Fibroblast of the aortic adventitia (primary cell): ENCODE results near the gene SIAE. TPM values are rescaled to one million over a fixed set of nuclear protein-coding genes. Genes with fewer than 3 reads are reported as not detected.

Experiments used
- DNase-seq: peaks from one replicate; pipeline ENCODE4 v3.0.0-alpha.2; 2010; ENCODE audit warnings: low read depth
- H3K4me3 ChIP-seq: 2 replicates; pipeline ENCODE4 v1.5.1; 2011; ENCODE audit warnings: low read depth, mild to moderate bottlenecking, control low read depth, low read length, moderate library complexity
- CTCF ChIP-seq: IDR thresholded peaks from 2 replicates; pipeline ENCODE4 v1.5.1; 2011; ENCODE audit warnings: mild to moderate bottlenecking, low read length, control low read depth, inconsistent platforms; ENCODE audit not compliant: insufficient read depth
- small RNA-seq: library from RNA; depleted of rRNA; stranded (forward); fragments of <200 nt; gene quantifications from one replicate; pipeline ENCODE3, GENCODE V24; 2012
- total RNA-seq: library from RNA; depleted of rRNA; stranded (reverse); fragments of >200 nt; gene quantifications from 2 replicates; pipeline ENCODE4 v1.2.3, GENCODE V29; 2012; ENCODE audit warnings: low replicate concordance

Gene SIAE
- total RNA-seq, 1 donor = 15.1 TPM

GRCh38 chr11:124584681-124585372, 88.7 kb downstream of the SIAE start:
- DNase-seq = no peak
- no peak for TF ChIP-seq CTCF
- no peak overlapping the region for H3K4me3 ChIP-seq

- DNase-seq = no peak
- no peak overlapping the region for H3K4me3 ChIP-seq
- TF ChIP-seq CTCF = no peak
These were observed 89.8 kb downstream of the SIAE start for GRCh38 chr11:124583781-124584180.

Small RNAs within 50 kb of the gene (small RNA-seq; reads per million reads assigned to genes)
- gene RNA5SP352 = not detected

Other genes with a start within 250 kb of the SIAE start
- gene OR8B4, start 248.9 kb downstream of the SIAE start, total RNA-seq = not detected in 2 replicates
- gene OR8B8, start 228.0 kb downstream of the SIAE start, total RNA-seq = not detected in 2 replicates
- not detected in 2 replicates for gene OR8B12, start 130.1 kb downstream of the SIAE start, total RNA-seq
- gene OR8A1, start 103.7 kb downstream of the SIAE start, total RNA-seq = not detected in 2 replicates
- gene PANX3, start 62.3 kb downstream of the SIAE start, total RNA-seq = not detected in 2 replicates
- 31.2 and 46.2 TPM in 2 replicates for gene TBRG1, start 50.9 kb downstream of the SIAE start, total RNA-seq
- gene SPA17, start 165 bp upstream of the SIAE start, total RNA-seq = 3.9 and 9.1 TPM in 2 replicates
- gene NRGN, start 66.2 kb upstream of the SIAE start, total RNA-seq = 0.27 and 0.33 TPM in 2 replicates
- not detected in 2 replicates for gene VSIG2, start 78.5 kb upstream of the SIAE start, total RNA-seq
- 0.36 and 1.5 TPM in 2 replicates for gene ESAM, start 88.6 kb upstream of the SIAE start, total RNA-seq
- 10.8 and 15.0 TPM in 2 replicates for gene MSANTD2, start 126.7 kb upstream of the SIAE start, total RNA-seq
- gene ROBO3, start 191.7 kb upstream of the SIAE start, total RNA-seq = 11.7 and 13.6 TPM in 2 replicates
- 1.3 and 3.3 TPM in 2 replicates for gene ROBO4, start 224.1 kb upstream of the SIAE start, total RNA-seq
- gene HEPN1, start 245.5 kb upstream of the SIAE start, total RNA-seq = not detected in 2 replicates